MM.1S (cell line): ENCODE measurements around the gene FRAS1.
A peak's percentile ranks its signal among the peaks of the same experiment; 100 is the strongest.

Experiments used
- DNase-seq: peaks from one replicate; pipeline ENCODE4 v3.0.0-alpha.2; 2015
- H2AFZ ChIP-seq: fragments of 300-600 bp; sonication (generic); 2 replicates; pipeline ENCODE4 v1.6.0; 2016; ENCODE audit warnings: antibody characterized with exemption, low read length
- H3F3A ChIP-seq: fragments of 300-600 bp; sonication (generic); 2 replicates; pipeline ENCODE4 v1.6.1; 2016; ENCODE audit warnings: mild to moderate bottlenecking, antibody characterized with exemption, low read length, moderate library complexity, mixed read lengths; ENCODE audit not compliant: insufficient read depth
- H3K27ac ChIP-seq: fragments of 300-600 bp; sonication (generic); 2 replicates; pipeline ENCODE4 v1.5.1; 2016; ENCODE audit warnings: mild to moderate bottlenecking, low read length
- H3K27me3 ChIP-seq: fragments of 300-600 bp; sonication (generic); replicated peaks from 2 replicates; pipeline ENCODE4 v1.6.0; 2016; ENCODE audit warnings: low read length; ENCODE audit not compliant: insufficient read depth
- H3K36me3 ChIP-seq: fragments of 300-600 bp; sonication (generic); replicated peaks from 2 replicates; pipeline ENCODE4 v1.6.1; 2016; ENCODE audit warnings: mild to moderate bottlenecking, low read length, mixed read lengths; ENCODE audit not compliant: insufficient read depth
- H3K4me1 ChIP-seq: fragments of 300-600 bp; sonication (generic); 2 replicates; pipeline ENCODE4 v1.6.1; 2016; ENCODE audit warnings: low read length, mixed read lengths
- H3K4me2 ChIP-seq: fragments of 300-600 bp; sonication (generic); 2 replicates; pipeline ENCODE4 v1.6.0; 2016; ENCODE audit warnings: low read depth, low read length
- H3K4me3 ChIP-seq: fragments of 300-600 bp; sonication (generic); 2 replicates; pipeline ENCODE4 v1.5.1; 2016; ENCODE audit warnings: low read length, mixed read lengths
- H3K79me2 ChIP-seq: fragments of 300-600 bp; sonication (generic); 2 replicates; pipeline ENCODE4 v1.6.1; 2016; ENCODE audit warnings: mixed run types, low read length, mixed read lengths
- H3K9ac ChIP-seq: fragments of 300-600 bp; sonication (generic); 2 replicates; pipeline ENCODE4 v1.6.1; 2016; ENCODE audit warnings: low read length, mixed read lengths
- H3K9me2 ChIP-seq: fragments of 300-600 bp; sonication (generic); replicated peaks from 2 replicates; pipeline ENCODE4 v1.6.1; 2016; ENCODE audit warnings: mild to moderate bottlenecking, low read length, mixed read lengths; ENCODE audit not compliant: insufficient read depth
- H3K9me3 ChIP-seq: fragments of 300-600 bp; sonication (generic); replicated peaks from 2 replicates; pipeline ENCODE4 v1.6.1; 2016; ENCODE audit warnings: mild to moderate bottlenecking, low read length, mixed read lengths; ENCODE audit not compliant: insufficient read depth
- H4K20me1 ChIP-seq: fragments of 300-600 bp; sonication (generic); 2 replicates; pipeline ENCODE4 v1.6.1; 2016; ENCODE audit warnings: mild to moderate bottlenecking, low read length, moderate library complexity, mixed read lengths; ENCODE audit not compliant: insufficient read depth
- EZH2 ChIP-seq: fragments of 300-600 bp; sonication (generic); optimal IDR thresholded peaks from 2 replicates; pipeline ENCODE3; 2017; ENCODE audit warnings: low read depth, mild to moderate bottlenecking, antibody characterized with exemption, low read length, mixed read lengths
- EZH2phosphoT487 ChIP-seq: fragments of 300-600 bp; sonication (generic); IDR thresholded peaks from 2 replicates; pipeline ENCODE4 v1.6.1; 2018; ENCODE audit warnings: antibody characterized with exemption, low read length
- TF ChIP-seq, protein P1 (sequence below): fragments of 300-600 bp; sonication (generic); IDR thresholded peaks from 2 replicates; pipeline ENCODE4 v1.5.1; 2016; ENCODE audit warnings: antibody characterized with exemption, low read length, mixed read lengths

The FRAS1 gene

DNA sequence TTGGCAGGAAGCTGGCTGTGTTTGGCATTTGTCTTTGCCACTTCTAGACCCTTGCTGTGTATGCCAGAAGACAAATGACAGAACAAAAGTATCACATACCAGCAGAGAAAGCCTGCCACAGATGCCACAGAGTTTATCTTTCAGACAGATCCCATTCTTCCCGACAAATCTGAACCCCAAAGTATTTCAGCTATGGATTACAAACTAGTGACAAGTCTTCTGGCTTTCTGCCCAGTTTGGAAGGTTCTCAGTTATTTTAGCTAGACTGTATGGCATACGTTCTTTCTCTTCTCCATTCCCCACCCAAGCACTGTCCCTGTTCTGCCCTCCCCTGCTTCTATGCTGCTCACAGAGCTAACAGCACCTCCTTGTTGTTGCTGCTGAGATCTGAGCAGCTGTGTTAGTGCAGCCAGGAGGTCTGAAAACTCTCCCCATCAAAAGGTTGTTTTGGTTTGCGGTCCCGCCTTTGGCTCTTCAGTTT lies 236.7 kb downstream of the FRAS1 start:
- H3K4me3 ChIP-seq: no peak overlapping the region
- H3K27me3 ChIP-seq: no peaks in the 10 kb centered on the region
- TF ChIP-seq, protein P1, sequence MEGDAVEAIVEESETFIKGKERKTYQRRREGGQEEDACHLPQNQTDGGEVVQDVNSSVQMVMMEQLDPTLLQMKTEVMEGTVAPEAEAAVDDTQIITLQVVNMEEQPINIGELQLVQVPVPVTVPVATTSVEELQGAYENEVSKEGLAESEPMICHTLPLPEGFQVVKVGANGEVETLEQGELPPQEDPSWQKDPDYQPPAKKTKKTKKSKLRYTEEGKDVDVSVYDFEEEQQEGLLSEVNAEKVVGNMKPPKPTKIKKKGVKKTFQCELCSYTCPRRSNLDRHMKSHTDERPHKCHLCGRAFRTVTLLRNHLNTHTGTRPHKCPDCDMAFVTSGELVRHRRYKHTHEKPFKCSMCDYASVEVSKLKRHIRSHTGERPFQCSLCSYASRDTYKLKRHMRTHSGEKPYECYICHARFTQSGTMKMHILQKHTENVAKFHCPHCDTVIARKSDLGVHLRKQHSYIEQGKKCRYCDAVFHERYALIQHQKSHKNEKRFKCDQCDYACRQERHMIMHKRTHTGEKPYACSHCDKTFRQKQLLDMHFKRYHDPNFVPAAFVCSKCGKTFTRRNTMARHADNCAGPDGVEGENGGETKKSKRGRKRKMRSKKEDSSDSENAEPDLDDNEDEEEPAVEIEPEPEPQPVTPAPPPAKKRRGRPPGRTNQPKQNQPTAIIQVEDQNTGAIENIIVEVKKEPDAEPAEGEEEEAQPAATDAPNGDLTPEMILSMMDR: no peak
- no peak for TF ChIP-seq EZH2phosphoT487
- no peak for TF ChIP-seq EZH2
- H3K4me1 ChIP-seq: peaks cover 7% of the 10 kb centered on the region; the same call in 1 of the 2 replicates
- no peaks in the 10 kb centered on the region for H4K20me1 ChIP-seq
- no peaks in the 10 kb centered on the region for H3F3A ChIP-seq
- H3K27ac ChIP-seq: no peak overlapping the region
- H2AFZ ChIP-seq: no peak overlapping the region
- 0 out of 2 replicates have a peak, but pooled peaks cover 2% of the 10 kb centered on the region for H3K9me2 ChIP-seq
- H3K9me3 ChIP-seq: no peaks in the 10 kb centered on the region
- no peak overlapping the region for H3K4me2 ChIP-seq
- H3K36me3 ChIP-seq: no peaks in the 10 kb centered on the region
- no peaks in the 10 kb centered on the region for H3K79me2 ChIP-seq
- no peak overlapping the region for H3K9ac ChIP-seq
- DNase-seq: no peak

DNA sequence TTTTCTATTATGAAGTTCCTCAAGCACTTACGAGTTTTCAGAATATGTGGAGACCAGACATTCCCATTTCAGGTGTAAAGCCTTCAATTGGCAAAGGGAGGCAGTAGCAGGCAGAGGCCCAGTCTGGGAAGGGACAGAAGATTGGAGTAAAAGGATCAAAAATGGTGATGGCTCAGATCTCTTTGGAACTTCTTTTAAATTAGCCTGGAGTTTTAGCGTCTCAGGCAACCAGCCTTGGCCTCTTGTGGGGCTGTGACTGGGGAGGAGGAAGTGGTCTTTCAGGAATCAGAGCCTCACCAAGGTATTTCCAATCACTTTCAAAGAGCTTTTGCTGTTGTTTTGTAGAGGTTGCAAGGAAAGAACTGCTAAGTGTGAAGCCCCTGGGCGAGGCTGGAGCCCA lies 239.1 kb downstream of the FRAS1 start:
- Histone ChIP-seq H3K27me3 (no peaks in the 10 kb centered on the region), H3K4me2 (no peak overlapping the region), H3K4me1 (peaks cover 7% of the 10 kb centered on the region; the same call in 1 of the 2 replicates), H3K79me2 (no peaks in the 10 kb centered on the region), H4K20me1 (no peaks in the 10 kb centered on the region), H3K9me2 (0 out of 2 replicates have a peak, but pooled peaks cover 2% of the 10 kb centered on the region), H3K9ac (no peak overlapping the region), H3K36me3 (no peaks in the 10 kb centered on the region), H3K27ac (no peak overlapping the region), H2AFZ (no peak overlapping the region), H3F3A (no peaks in the 10 kb centered on the region), H3K9me3 (no peaks in the 10 kb centered on the region), H3K4me3 (no peak overlapping the region)
- TF ChIP-seq, protein P1: no peak
- TF ChIP-seq EZH2phosphoT487 (no peak), EZH2 (no peak)
- DNase-seq: no peak

DNA sequence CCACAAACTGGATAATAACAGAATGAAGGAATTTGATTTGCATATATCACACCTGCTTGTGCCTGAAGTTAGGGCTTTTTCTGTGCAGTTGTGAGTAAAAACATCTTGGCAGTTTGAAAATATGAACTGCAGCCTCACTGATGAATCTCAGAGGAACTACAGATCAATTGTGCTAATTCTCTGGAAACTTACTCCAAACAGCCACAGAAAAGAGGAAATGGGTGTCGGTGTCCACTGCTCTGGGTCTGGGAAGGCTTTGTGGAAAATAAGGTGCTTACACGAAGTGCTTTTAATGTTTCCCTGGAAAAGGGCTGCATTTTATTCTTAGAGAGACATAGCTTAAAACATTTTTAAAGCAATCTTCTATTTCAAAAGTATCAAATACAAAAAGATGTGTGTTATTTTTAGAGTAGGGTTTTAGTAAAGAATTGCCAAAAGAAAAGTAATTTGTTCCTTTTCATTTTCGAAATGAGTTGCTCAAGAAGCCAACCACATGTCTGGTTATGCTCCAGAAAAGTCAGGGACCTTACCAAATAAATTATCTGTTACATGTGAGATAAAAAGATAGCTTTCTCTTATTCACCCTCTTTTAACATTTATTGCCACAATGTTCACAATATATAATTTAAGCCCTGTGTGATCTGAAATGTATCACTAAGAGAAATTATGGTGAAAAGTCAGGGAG lies 240.1 kb downstream of the FRAS1 start:
- no peak overlapping the region for H3K9ac ChIP-seq
- TF ChIP-seq, protein P1: no peak
- TF ChIP-seq EZH2phosphoT487 (no peak), EZH2 (no peak)

More for the DNA sequence above, 240.1 kb downstream of the FRAS1 start:
- Histone ChIP-seq H3K36me3 (no peaks in the 10 kb centered on the region), H3K27me3 (no peaks in the 10 kb centered on the region), H4K20me1 (no peaks in the 10 kb centered on the region), H3K27ac (no peak overlapping the region), H3K9me2 (0 out of 2 replicates have a peak, but pooled peaks cover 2% of the 10 kb centered on the region), H3K4me3 (no peak overlapping the region), H3K4me1 (peaks cover 7% of the 10 kb centered on the region; the same call in 1 of the 2 replicates), H3F3A (no peaks in the 10 kb centered on the region), H3K9me3 (no peaks in the 10 kb centered on the region), H3K4me2 (peak overlapping the region; percentile 24; the same call in 1 of the 2 replicates), H3K79me2 (no peaks in the 10 kb centered on the region), H2AFZ (no peak overlapping the region)
- peak; percentile 16 for DNase-seq
